ENCODE data around the gene C1QA. TPM values are rescaled to one million over a fixed set of nuclear protein-coding genes. Genes with fewer than 3 reads are reported as not detected.

The C1QA gene
- polyA plus RNA-seq, 1 of the 3 experiments (the other 2 are of a cell fraction): not detected

GRCh38 chr1:22683547-22683946 is 47.1 kb downstream of the C1QA start:
- no peaks in the 10 kb centered on the region for H3K9me3 ChIP-seq
- no peaks in the 10 kb centered on the region for H3K36me3 ChIP-seq (replicated peaks in 1 of 2; ENCODE audit: control insufficient read depth in 1 of 2, insufficient read depth in 2 of 2, low read length in 1 of 2)
- ChIA-PET POLR2A (interaction anchor here (0.6 to 0.7 kb wide), 3 partner anchors 188 to 518 kb away, joined by 3 to 8 read pairs (median 4); no protein-coding TSS in a partner anchor), CTCF (interaction anchor here (0.6 to 7.3 kb wide), 7 partner anchors 9 to 280 kb away, joined by 3 to 36 read pairs (median 3); no protein-coding TSS in a partner anchor)
- H3K9me2 ChIP-seq: no peaks in the 10 kb centered on the region
- no peaks in the 10 kb centered on the region for H3K27me3 ChIP-seq (ENCODE audit: insufficient read depth)
- TF ChIP-seq MXI1 (IDR thresholded peaks at IDR 0.05; ENCODE audit: low read depth, low read length): no peak
- no peak for TF ChIP-seq NRF1 (IDR thresholded peaks at IDR 0.05; ENCODE audit: low read depth, low read length)
- no peak for TF ChIP-seq MEF2A (IDR thresholded peaks at IDR 0.05; ENCODE audit: borderline replicate concordance, low read depth)
- TF ChIP-seq EZH2phosphoT487 (IDR thresholded peaks at IDR 0.05; ENCODE audit: borderline replicate concordance, low read depth): no peak
- no peak for TF ChIP-seq RCOR1 (IDR thresholded peaks at IDR 0.05; ENCODE audit: low read length)
- TF ChIP-seq POLR2AphosphoS5 (IDR thresholded peaks at IDR 0.05; ENCODE audit: low read depth, low read length): no peak
- TF ChIP-seq IRF3 (IDR thresholded peaks at IDR 0.05; ENCODE audit: low read depth, low read length): no peak
- TF ChIP-seq ELF1 (IDR thresholded peaks at IDR 0.05): no peak
- no peak for TF ChIP-seq FOSL2 (IDR thresholded peaks at IDR 0.05; ENCODE audit: borderline replicate concordance, low read depth)
- no peak for TF ChIP-seq REST (IDR thresholded peaks at IDR 0.05; ENCODE audit: low read depth, low read length)
- TF ChIP-seq FOXJ3 (CRISPR knock-in tag; IDR thresholded peaks at IDR 0.05): no peak
- no peak for TF ChIP-seq CTCF (IDR thresholded peaks at IDR 0.05)
- TF ChIP-seq FOXM1 (IDR thresholded peaks at IDR 0.05; ENCODE audit: low read depth): no peak
- no peak for TF ChIP-seq TAF1 (IDR thresholded peaks at IDR 0.05; ENCODE audit: borderline replicate concordance, low read depth, low read length)
- no peak for TF ChIP-seq NFIC (IDR thresholded peaks at IDR 0.05; ENCODE audit: borderline replicate concordance)
- no peak overlapping the region for H3K4me2 ChIP-seq
- WGBS (ENCODE audit: low lambda C conversion rate): 95% methylated on average over 1 of the region's 1 CpG
- peaks cover 10% of the 10 kb centered on the region for H3F3A ChIP-seq (replicated peaks; ENCODE audit: insufficient read depth)
- H3K27ac ChIP-seq (ENCODE audit: low read depth in 2 of 2, low read length in 1 of 2): no peak overlapping the region
- H3K4me1 ChIP-seq (ENCODE audit: control insufficient read depth in 1 of 2, insufficient read depth in 2 of 2, low read depth in 1 of 2, low read length in 1 of 2): peaks cover 0 to 11% of the 10 kb centered on the region in 2 experiments; a peak in 1 of 4 replicates
- no peak overlapping the region for H3K9ac ChIP-seq
- H4K20me1 ChIP-seq (ENCODE audit: insufficient read depth): no peaks in the 10 kb centered on the region
- DNase-seq: no peak
- no peaks in the 10 kb centered on the region for H3K79me2 ChIP-seq (ENCODE audit: insufficient read depth)
- H3K4me3 ChIP-seq (ENCODE audit: low read depth in 2 of 2, low read length in 1 of 2): no peak overlapping the region
- H2AFZ ChIP-seq (ENCODE audit: low read depth): no peak overlapping the region
